ENCODE measurements around the gene PLB1. TPM values are rescaled to one million over a fixed set of nuclear protein-coding genes. Genes with fewer than 3 reads are reported as not detected.
A peak's percentile ranks its signal among the peaks of the same experiment; 100 is the strongest.
"Not testable (repeated sequence)": the region's sequence is repeated elsewhere in the genome, so short reads cannot be mapped to it uniquely, and the experiment has no call there.

The PLB1 gene
- total RNA-seq, 1 donor from 2014 or later = 3.3 TPM

- ATAC-seq = no peak
- no peak for DNase-seq
- intact Hi-C loops (cut with micrococcal nuclease) = no loop called here
Observed at GRCh38 chr2:28648671-28649395, 153.0 kb downstream of the PLB1 start.

DNA sequence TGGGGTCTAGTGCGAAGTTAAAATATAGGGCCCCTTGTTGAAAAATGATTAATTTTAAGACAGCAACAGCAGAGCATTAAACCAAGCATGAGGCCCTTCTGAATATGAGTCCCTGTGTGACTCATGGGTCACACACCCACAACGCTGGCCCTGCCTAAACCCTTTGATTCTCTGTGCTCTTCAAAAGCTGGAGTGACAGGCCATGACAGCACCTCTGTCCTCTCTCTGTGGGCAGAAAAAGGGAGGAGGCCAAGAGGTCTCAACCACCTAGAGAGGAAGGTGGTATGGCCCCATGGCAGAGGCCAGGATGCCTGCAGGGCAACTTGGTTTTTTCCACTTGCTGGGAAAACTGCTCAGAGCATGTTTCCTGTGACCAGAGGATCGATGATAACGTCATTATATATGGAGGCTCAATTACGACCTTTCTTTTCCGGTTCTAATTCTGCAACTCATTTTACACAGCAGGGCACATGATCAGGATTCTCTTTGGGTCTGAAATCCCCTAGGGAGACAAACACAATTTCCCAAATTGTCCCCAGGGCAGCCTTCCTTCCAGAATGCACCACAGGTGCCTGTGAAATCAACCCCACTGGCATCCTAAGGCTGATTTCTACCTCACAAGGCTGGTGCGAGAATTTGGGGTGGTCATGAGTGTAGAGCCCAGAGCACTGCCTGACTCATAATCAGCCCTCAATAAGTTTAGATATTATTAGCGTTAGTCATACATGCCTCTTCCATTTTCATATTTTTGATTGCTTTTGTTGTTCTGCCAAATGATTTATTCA, 153.8 kb downstream of the PLB1 start:
- intact Hi-C loops (cut with micrococcal nuclease) = no loop called here
- DNase-seq (no peak), ATAC-seq (no peak)

GRCh38 chr2:28650266-28650584, 154.4 kb downstream of the PLB1 start:
- intact Hi-C loops (cut with micrococcal nuclease) = no loop called here
- DNase-seq (no peak), ATAC-seq (no peak)

DNA sequence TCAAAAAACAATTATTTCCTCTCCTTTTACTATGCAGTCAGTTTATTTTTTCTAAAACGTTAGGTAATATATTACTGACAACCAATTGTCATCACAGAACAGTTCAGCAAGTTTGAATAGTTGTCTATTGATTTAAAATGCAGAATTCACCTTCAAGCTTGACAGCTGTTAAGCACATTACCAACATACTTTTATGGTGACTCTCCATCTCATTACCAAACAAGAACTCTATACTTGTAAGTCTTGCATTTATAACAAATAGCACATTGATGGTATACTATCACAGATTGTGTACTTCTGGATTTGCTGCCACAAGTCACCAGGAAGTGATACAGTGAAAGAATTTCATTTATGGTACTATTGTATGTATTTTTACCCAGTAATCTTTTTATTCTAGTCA, 156.4 kb downstream of the PLB1 start:
- intact Hi-C loops (cut with micrococcal nuclease) = no loop called here
- DNase-seq (no peak), ATAC-seq (no peak)

- no peak for ATAC-seq
- intact Hi-C loops (cut with micrococcal nuclease) = no loop called here
Observed at GRCh38 chr2:28653892-28654662, 158.2 kb downstream of the PLB1 start.

DNA sequence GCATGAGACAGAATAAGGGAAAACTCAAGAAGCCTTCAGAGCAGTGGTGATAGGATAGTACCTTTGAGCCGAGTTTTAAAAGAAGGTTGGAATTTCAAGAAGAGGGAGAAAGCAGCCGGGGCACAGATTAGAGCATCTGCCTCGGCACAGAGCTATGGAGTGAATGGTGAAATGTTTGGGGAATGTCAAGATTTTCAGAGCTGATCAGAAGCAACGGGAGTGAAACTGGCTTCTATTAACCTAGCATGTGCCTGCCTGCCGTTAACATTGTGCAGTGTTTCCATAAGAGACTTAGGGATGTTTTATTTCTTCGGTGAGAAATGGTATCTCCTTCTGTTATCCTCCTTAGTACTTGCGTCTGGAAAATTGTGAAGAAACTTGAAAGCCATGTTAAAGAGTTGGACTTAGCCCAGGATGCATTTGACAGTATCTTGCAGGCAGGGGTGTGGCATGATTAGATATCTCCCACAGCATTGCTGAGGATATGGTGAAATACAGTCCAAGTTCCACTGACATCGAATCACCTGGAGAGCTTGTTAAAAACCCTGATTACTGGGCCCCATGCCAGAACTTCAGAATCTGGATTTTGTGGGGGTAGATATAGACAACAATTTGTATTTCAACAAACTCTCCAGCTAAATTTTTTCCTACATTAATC, 158.9 kb downstream of the PLB1 start:
- no peak for ATAC-seq
- DNase-seq = no peak
- intact Hi-C loops (cut with micrococcal nuclease) = no loop called here

More at GRCh38 chr2:28653892-28654662, 158.2 kb downstream of the PLB1 start:
- DNase-seq = no peak

- intact Hi-C loops (cut with micrococcal nuclease) = no loop called here
- no peak for DNase-seq
- ATAC-seq = no peak
Observed at GRCh38 chr2:28656937-28657615, 161.2 kb downstream of the PLB1 start.

DNA sequence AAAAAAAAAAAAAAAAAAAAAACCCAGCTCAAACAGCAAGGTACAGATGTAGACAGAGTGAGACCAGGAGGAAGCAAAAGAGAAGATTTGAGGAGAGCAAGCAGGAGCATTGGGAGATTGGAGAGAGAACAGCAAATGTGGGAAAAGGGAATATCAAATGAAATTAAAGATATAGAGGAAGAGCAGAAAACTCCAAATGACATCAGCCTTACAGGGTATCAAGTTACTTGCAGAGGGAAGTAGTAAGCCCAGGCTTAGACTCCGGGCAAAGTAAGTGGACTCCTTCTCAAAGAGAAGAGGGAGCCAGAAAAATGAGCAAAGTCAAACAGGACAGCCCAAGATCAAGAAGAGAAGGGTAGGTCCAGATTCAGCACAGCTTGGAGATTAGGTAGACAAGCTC, 162.5 kb downstream of the PLB1 start:
- DNase-seq (no peak), ATAC-seq (peak; percentile 23)
- intact Hi-C loops (cut with micrococcal nuclease) = no loop called here

GRCh38 chr2:28659127-28659526, 163.3 kb downstream of the PLB1 start:
- ATAC-seq (no peak), DNase-seq (no peak)
- intact Hi-C loops (cut with micrococcal nuclease) = no loop called here

GRCh38 chr2:28661589-28662001, 165.7 kb downstream of the PLB1 start:
- DNase-seq (peak; percentile 68), ATAC-seq (peak; percentile 70)
- intact Hi-C loops (cut with micrococcal nuclease) = no loop called here

DNA sequence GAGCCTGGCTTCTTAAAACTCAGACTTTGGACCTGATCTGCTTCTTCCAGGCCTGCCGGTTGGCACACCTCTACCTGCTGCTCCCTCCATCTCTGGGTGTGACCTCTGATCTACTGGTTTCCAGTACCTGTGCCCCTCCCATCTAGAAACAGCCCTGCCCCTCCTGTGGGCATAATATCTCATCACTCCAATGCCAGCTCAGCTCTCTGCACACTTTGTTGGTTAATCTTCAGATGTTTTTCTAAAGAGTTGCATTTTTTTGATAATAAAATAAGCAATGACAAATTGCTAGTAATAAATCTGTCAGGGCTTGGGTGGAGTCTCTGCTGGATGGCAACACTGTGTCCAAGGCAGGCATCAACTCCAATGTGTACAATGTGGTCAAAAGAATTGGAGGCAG, 166.2 kb downstream of the PLB1 start:
- ATAC-seq (no peak), DNase-seq (no peak)
- intact Hi-C loops (cut with micrococcal nuclease) = no loop called here

GRCh38 chr2:28662468-28663181, 166.8 kb downstream of the PLB1 start:
- DNase-seq (no peak), ATAC-seq (peak; percentile 3)
- intact Hi-C loops (cut with micrococcal nuclease) = no loop called here

DNA sequence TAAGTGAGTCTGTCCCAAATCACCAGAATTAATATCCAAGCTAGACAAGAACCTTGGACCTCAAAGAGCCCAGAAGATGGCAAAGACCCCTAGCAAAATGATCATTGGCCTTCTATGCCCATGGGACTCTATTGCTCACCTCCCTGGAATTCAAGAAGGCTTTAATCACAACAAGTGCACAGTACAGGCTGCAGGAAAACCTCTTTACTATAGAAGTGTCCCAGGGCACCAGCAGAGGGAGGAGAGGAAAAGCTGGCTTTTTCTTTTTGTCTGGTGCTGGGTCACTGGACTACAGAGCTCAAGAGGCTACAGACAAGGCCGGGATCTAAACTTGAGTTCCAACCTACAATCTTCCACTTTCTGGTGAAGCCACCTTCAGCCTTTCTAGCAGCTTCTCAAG, 167.5 kb downstream of the PLB1 start:
- intact Hi-C loops (cut with micrococcal nuclease) = no loop called here
- peak; percentile 11 for ATAC-seq

DNA sequence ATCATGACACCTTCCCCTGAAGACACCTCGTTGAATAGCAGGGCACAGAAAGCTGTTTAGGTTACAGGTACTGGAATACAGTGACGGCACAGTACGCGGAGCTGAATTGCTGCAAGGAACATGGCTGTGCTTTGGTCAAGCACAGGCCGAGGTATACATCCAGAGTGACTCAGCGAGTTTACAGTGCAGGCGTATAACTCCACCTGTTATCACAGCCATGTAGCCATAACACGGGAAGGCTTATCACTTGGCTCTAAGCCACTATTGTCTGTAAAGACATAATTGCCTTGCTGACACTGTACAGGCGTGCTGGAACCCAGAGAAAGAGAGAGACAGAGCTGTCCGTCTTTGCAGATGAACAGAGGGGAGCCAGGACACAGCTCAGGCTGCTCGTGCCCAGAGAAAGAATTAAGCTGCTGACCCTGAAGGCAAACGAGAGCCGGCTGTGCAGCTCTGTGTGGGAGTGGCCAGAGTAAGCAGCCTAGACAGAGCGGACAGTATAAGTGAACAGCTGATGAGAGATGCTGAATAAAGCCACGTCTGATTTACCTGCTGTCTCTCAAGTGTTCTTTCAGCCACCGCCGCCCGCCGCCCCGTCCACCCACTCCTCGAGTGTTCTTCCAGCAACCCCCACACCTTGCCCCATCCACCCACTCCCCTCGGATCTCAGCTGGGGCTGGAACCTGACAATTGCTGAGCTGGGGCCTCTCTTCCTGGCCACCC, 168.4 kb downstream of the PLB1 start:
- ATAC-seq = peak; percentile 61
- peak; percentile 54 for DNase-seq
- intact Hi-C loops (cut with micrococcal nuclease) = no loop called here

More for the DNA sequence above, 167.5 kb downstream of the PLB1 start:
- no peak for DNase-seq

- ATAC-seq = peak; percentile 78
- DNase-seq = peak; percentile 87
- intact Hi-C loops (cut with micrococcal nuclease) = no loop called here
Observed at GRCh38 chr2:28665041-28665704, 169.3 kb downstream of the PLB1 start.

- intact Hi-C loops (cut with micrococcal nuclease); ATAC-seq; DNase-seq: not testable (repeated sequence)
Observed at GRCh38 chr2:28665811-28666377, 170.0 kb downstream of the PLB1 start.
